ENCODE data around the gene HERC2.
"Not testable (repeated sequence)": the region's sequence is repeated elsewhere in the genome, so short reads cannot be mapped to it uniquely, and the experiment has no call there.

HERC2 gene

DNA sequence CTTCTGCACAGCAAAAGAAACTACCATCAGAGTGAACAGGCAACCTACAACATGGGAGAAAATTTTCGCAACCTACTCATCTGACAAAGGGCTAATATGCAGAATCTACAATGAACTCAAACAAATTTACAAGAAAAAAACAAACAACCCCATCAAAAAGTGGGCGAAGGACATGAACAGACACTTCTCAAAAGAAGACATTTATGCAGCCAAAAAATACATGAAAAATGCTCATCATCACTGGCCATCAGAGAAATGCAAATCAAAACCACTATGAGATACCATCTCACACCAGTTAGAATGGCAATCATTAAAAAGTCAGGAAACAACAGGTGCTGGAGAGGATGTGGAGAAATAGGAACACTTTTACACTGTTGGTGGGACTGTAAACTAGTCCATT is 16.3 kb downstream of the HERC2 start:
- not testable (repeated sequence) for H3K27me3 ChIP-seq (ENCODE audit: insufficient read depth, low read length); H3K27ac ChIP-seq (ENCODE audit: low read depth, low read length); H3K4me3 ChIP-seq (ENCODE audit: low read length); H3K9me3 ChIP-seq (ENCODE audit: insufficient read depth, low read depth, low read length); H3K9ac ChIP-seq (ENCODE audit: low read depth, low read length); H3K4me1 ChIP-seq (ENCODE audit: insufficient read depth, low read length)
- peaks cover 22% of the 10 kb centered on the region for H3K36me3 ChIP-seq (ENCODE audit: insufficient read depth, low read length)
- WGBS, result 91% methylated on average over 1 of the region's 2 CpGs

DNA sequence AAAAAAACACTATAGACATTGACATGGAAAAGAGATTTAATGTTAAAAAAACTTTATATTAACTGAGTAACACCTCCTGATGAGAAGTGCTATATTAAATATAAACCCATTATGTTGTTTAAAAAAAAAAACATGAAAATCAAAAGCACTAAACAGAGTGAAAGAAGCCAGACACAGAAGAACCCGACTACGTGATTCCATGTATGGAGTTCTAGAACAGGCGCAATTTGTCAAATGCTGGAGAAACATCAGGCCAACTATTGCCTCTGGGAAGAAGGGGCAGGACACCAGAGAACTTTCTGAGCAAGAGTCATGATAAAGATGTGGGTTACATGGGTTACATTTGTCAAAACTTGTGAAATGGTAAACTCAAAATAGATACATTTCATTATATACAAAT is 24.5 kb downstream of the HERC2 start:
- H3K9ac ChIP-seq (ENCODE audit: low read depth, low read length); H3K4me1 ChIP-seq (ENCODE audit: insufficient read depth, low read length); H3K27me3 ChIP-seq (ENCODE audit: insufficient read depth, low read length); H3K9me3 ChIP-seq (ENCODE audit: insufficient read depth, low read depth, low read length); H3K27ac ChIP-seq (ENCODE audit: low read depth, low read length); H3K4me3 ChIP-seq (ENCODE audit: low read length): not testable (repeated sequence)
- WGBS, result 96% methylated on average over 3 of the region's 3 CpGs
- peaks cover 13% of the 10 kb centered on the region for H3K36me3 ChIP-seq (ENCODE audit: insufficient read depth, low read length)

DNA sequence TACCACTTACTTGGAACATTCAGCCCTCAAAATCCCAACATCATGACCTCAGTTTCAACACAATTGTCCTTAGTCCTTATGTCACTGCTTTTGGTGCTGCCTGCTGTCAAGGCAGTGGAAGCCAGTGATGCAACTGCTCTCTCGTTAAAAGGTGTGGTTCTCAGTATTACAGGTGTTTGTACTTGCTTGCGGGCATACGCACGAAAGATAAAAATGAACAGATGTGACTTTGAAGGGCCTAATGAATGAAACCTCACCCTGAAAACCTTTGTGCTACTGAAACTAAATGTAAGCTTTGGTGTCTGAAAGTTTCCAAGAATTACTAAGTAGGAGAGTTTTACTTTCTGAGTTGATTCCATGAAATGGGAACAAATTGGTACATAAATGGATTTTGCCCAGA is 25.2 kb downstream of the HERC2 start:
- not testable (repeated sequence) for H3K9ac ChIP-seq (ENCODE audit: low read depth, low read length); H3K27me3 ChIP-seq (ENCODE audit: insufficient read depth, low read length); H3K27ac ChIP-seq (ENCODE audit: low read depth, low read length); H3K4me3 ChIP-seq (ENCODE audit: low read length); H3K9me3 ChIP-seq (ENCODE audit: insufficient read depth, low read depth, low read length); H3K4me1 ChIP-seq (ENCODE audit: insufficient read depth, low read length)
- peaks cover 17% of the 10 kb centered on the region for H3K36me3 ChIP-seq (ENCODE audit: insufficient read depth, low read length)
- WGBS, result no CpG with 5 or more reads among the region's 4 CpGs

DNA sequence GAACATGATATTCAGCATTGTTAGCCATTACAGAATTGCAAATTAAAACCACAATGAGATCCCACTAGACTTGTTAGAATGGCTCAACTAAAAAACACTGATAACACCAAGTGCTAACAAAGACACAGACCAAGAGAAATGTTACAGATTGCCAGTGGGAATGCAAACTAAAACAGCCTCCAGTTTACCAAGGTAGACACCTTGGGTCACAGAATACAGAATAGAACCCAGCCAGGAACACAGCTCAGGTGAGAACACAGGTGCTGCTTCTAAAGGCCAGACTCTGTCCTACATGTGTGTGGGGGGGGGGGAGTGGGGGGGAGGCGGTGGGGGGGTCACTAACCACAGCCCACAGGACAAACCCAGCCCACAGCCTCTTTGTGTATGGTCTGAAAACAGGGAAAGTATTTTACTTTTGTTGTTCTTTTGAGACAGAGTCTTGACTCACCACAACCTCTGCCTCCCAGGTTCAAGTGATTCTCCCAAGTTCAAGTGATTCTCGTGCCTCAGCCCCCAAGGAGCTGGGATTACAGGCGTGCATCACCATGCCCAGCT is 26.9 kb downstream of the HERC2 start:
- peaks cover 32% of the 10 kb centered on the region for H3K36me3 ChIP-seq (ENCODE audit: insufficient read depth, low read length)
- 88% methylated on average over 2 of the region's 3 CpGs for WGBS
- not testable (repeated sequence) for H3K4me3 ChIP-seq (ENCODE audit: low read length); H3K27me3 ChIP-seq (ENCODE audit: insufficient read depth, low read length); H3K4me1 ChIP-seq (ENCODE audit: insufficient read depth, low read length); H3K9ac ChIP-seq (ENCODE audit: low read depth, low read length); H3K27ac ChIP-seq (ENCODE audit: low read depth, low read length); H3K9me3 ChIP-seq (ENCODE audit: insufficient read depth, low read depth, low read length)

DNA sequence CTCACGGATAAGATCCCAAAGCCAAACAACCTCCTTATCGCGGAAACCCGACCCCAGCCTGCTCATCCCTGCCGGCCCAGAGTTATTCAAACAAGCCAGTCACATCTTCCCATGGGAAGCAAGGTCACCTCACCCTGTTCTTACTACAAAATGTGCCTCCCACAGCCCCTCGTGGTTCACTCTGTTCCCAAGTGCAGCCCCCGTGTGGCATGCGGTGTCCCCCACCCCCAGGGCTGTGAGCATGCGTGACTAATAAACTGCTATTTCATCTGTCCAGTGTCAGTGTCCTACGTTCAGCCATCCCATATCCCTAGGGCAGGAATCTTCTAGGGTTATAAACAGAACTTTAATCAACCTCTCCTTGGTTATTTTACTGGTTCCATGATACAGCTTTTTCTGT is 27.4 kb downstream of the HERC2 start:
- H3K27ac ChIP-seq (ENCODE audit: low read depth, low read length); H3K4me1 ChIP-seq (ENCODE audit: insufficient read depth, low read length); H3K27me3 ChIP-seq (ENCODE audit: insufficient read depth, low read length); H3K9ac ChIP-seq (ENCODE audit: low read depth, low read length); H3K4me3 ChIP-seq (ENCODE audit: low read length): not testable (repeated sequence)
- 59% methylated on average over 8 of the region's 10 CpGs for WGBS
- peaks cover 13% of the 10 kb centered on the region for H3K9me3 ChIP-seq (ENCODE audit: insufficient read depth, low read depth, low read length)
- peaks cover 37% of the 10 kb centered on the region for H3K36me3 ChIP-seq (ENCODE audit: insufficient read depth, low read length)

DNA sequence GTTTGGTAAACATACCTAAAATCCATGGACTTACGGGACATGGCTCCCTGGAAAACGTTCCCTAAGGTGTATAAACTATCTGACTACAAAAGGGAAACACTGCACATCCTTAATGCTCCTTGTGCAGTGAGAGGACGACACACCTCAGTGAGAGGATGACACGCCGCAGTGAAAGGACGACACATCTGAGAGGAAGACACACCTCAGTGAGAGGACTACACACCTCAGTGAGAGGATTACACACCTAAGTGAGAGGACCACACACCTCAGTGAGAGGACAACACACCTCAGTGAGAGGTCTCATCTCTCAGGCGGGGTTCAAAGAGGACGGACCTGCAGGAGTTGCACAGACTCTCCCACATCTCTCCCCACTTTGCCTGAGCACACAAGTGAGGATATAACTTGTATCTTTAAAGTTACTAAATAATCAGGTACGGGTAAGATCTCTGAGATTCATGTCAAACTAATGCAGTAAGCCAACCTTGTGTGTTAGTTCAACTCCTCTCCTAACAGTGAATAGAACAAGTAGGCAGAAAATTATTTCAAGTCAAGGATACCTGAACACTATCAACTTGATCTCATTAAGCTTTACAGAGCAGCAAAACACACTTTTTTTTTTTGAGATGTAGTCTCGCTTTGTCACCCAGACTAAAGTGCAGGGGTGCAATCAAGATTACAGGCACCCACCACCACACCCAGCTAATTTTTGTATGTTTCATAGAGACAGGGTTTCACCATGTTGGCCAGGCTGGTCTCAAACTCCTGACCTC is 32.1 kb downstream of the HERC2 start:
- Histone ChIP-seq H3K27me3 (ENCODE audit: insufficient read depth, low read length) (no peaks in the 10 kb centered on the region), H3K4me1 (ENCODE audit: insufficient read depth, low read length) (0 out of 2 replicates have a peak, but pooled peaks cover 5% of the 10 kb centered on the region), H3K9ac (ENCODE audit: low read depth, low read length) (no peak overlapping the region), H3K36me3 (ENCODE audit: insufficient read depth, low read length) (peaks cover 37% of the 10 kb centered on the region), H3K9me3 (ENCODE audit: insufficient read depth, low read depth, low read length) (peaks cover 14% of the 10 kb centered on the region), H3K4me3 (ENCODE audit: low read length) (no peak overlapping the region), H3K27ac (ENCODE audit: low read depth, low read length) (no peak overlapping the region)
- WGBS, result 98% methylated on average over 10 of the region's 10 CpGs

DNA sequence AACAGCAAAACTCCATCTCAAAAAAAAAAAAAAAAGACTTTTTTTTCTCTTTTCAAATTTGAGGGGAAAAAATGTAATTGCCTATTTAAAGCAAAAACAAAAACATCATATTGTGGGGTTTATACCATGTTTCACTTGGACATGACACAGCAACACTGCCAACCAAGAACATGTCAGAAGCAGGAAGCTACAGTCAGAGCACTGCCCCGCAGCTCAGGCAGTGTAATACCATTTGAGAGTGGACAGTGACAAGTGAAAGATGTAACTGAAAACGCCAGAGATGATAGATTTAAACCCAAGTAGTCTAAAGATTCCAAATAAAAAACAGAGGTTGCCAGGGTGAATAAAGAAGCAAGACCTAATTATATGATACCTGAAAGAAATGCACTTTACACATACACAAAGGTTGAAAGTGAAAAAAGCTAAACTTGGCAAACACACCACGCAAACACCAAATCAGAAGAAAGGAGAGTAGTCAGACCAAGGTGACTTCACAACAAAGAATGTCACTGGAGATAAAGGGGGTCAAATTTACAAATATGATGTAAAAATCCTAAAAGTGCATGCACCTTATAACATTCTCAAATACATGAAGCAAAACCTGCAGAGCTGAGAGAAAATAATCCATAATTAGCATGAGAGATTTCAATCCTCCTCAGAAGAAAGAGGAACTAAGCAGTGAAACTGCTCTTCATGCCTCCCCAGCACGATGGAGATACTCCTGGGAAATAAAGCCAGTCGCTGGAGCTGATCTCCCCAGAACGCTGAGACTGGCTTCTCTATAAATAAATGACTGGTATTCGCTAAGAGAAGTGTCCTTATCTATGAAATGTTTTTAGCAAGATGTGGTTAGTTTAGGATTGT is 32.9 kb downstream of the HERC2 start:
- 99% methylated on average over 4 of the region's 7 CpGs for WGBS
- H3K9ac ChIP-seq (ENCODE audit: low read depth, low read length), result not testable (repeated sequence)

DNA sequence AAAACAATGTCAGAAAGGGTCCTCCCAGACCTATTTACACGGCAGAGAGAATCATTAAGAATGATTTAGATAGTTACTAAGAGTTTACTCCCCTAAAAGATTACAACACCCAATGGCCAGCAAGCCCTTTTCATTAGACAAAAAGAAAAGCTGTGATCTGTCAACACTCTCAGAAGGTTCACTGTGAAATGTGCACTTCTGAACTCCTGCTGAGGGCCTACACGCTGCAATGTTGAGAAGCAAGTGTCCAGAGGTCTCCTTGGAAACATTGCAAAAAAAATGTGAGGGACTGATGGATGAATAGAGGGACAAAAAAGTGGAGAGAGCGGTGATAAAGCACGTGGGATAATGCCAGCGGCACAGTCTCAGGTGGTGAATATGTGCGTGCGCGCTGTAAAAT is 35.3 kb downstream of the HERC2 start:
- H3K9ac ChIP-seq (ENCODE audit: low read depth, low read length); H3K27me3 ChIP-seq (ENCODE audit: insufficient read depth, low read length); H3K4me1 ChIP-seq (ENCODE audit: insufficient read depth, low read length); H3K27ac ChIP-seq (ENCODE audit: low read depth, low read length); H3K4me3 ChIP-seq (ENCODE audit: low read length): not testable (repeated sequence)
- WGBS, result 95% methylated on average over 6 of the region's 8 CpGs
- H3K9me3 ChIP-seq (ENCODE audit: insufficient read depth, low read depth, low read length), result peaks cover 14% of the 10 kb centered on the region
- H3K36me3 ChIP-seq (ENCODE audit: insufficient read depth, low read length), result peaks cover 32% of the 10 kb centered on the region

More for the DNA sequence above, 32.9 kb downstream of the HERC2 start:
- Histone ChIP-seq H3K9me3 (ENCODE audit: insufficient read depth, low read depth, low read length) (peaks cover 14% of the 10 kb centered on the region), H3K36me3 (ENCODE audit: insufficient read depth, low read length) (peaks cover 37% of the 10 kb centered on the region)
- H3K4me3 ChIP-seq (ENCODE audit: low read length); H3K4me1 ChIP-seq (ENCODE audit: insufficient read depth, low read length); H3K27ac ChIP-seq (ENCODE audit: low read depth, low read length); H3K27me3 ChIP-seq (ENCODE audit: insufficient read depth, low read length): not testable (repeated sequence)

DNA sequence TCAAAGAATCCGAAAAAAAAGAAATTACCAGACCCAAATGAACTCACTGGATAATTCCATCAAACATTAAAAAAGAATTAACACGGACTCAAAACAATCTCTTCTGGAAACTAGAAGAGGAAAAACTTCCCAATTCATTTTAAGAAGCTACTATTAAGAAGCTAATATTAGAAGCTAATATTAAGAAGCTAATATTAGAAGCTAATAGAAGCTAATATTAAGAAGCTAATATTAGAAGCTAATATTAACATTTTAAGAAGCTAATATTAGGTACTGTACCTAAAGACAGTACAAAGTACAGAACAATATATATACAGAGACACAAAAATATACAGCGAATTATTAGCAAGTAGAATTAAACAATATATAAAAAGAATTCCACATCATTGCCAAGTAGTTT is 35.9 kb downstream of the HERC2 start:
- 95% methylated on average over 3 of the region's 3 CpGs for WGBS
- Histone ChIP-seq H3K4me3 (ENCODE audit: low read length) (no peak overlapping the region), H3K27me3 (ENCODE audit: insufficient read depth, low read length) (no peaks in the 10 kb centered on the region), H3K4me1 (ENCODE audit: insufficient read depth, low read length) (no peaks in the 10 kb centered on the region), H3K9me3 (ENCODE audit: insufficient read depth, low read depth, low read length) (peaks cover 13% of the 10 kb centered on the region), H3K27ac (ENCODE audit: low read depth, low read length) (no peak overlapping the region), H3K9ac (ENCODE audit: low read depth, low read length) (no peak overlapping the region), H3K36me3 (ENCODE audit: insufficient read depth, low read length) (peaks cover 26% of the 10 kb centered on the region)

DNA sequence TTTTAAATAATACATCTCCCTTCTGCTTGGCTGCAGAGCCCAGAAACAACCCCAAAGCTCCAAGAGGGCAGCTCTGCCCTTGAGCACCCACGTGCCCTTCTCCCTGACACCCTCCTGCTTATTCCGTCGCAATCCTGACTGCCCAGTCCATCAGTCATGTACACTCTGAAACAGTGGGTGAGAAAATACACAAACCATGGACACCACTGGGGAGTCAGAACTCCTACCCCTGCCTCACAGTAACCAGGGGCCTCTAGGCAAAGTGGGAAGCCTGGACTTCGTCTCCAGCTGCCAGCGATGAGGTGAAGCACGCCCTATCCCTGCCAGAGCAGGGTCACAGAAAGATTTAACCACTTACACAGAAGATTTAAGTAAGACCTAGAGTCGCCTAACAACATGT is 40.1 kb downstream of the HERC2 start:
- no peak overlapping the region for H3K9ac ChIP-seq (ENCODE audit: low read depth, low read length)
- no peaks in the 10 kb centered on the region for H3K4me1 ChIP-seq (ENCODE audit: insufficient read depth, low read length)
- no peaks in the 10 kb centered on the region for H3K27me3 ChIP-seq (ENCODE audit: insufficient read depth, low read length)
- WGBS, result 96% methylated on average over 7 of the region's 7 CpGs
- H3K36me3 ChIP-seq (ENCODE audit: insufficient read depth, low read length), result peaks cover 28% of the 10 kb centered on the region
- H3K9me3 ChIP-seq (ENCODE audit: insufficient read depth, low read depth, low read length), result no peaks in the 10 kb centered on the region
- no peak overlapping the region for H3K27ac ChIP-seq (ENCODE audit: low read depth, low read length)
- no peak overlapping the region for H3K4me3 ChIP-seq (ENCODE audit: low read length)

DNA sequence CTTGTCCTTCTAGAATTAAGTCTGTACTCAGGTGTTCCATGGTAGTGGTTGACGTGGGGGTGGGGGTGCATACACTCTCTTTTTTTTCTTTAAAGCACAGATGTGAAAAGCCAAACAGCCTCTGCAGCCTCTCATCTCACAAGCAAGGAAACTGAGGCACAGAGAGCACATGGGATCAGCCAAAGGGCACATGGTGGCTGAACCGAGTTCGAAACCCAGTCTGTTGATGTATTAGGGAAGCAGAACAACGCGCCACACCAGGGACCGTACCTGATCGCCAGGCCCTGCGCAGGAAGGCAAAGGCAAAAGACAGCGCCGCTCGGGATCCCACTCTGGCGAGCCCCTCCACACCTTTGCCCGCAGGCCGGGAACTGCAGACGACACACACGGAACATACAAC is 47.3 kb downstream of the HERC2 start:
- WGBS, result 96% methylated on average over 15 of the region's 16 CpGs
- Histone ChIP-seq H3K27ac (ENCODE audit: low read depth, low read length) (no peak overlapping the region), H3K9ac (ENCODE audit: low read depth, low read length) (no peak overlapping the region), H3K4me3 (ENCODE audit: low read length) (no peak overlapping the region), H3K36me3 (ENCODE audit: insufficient read depth, low read length) (peaks cover 64% of the 10 kb centered on the region), H3K27me3 (ENCODE audit: insufficient read depth, low read length) (no peaks in the 10 kb centered on the region), H3K4me1 (ENCODE audit: insufficient read depth, low read length) (0 out of 2 replicates have a peak, but pooled peaks cover 4% of the 10 kb centered on the region), H3K9me3 (ENCODE audit: insufficient read depth, low read depth, low read length) (no peaks in the 10 kb centered on the region)
